ENCODE measurements around the gene TACR2. TPM values are rescaled to one million over a fixed set of nuclear protein-coding genes. Genes with fewer than 3 reads are reported as not detected.

TACR2 gene
- 1.2 TPM for total RNA-seq
- long read RNA-seq, partial matches to known transcripts = 0 of 3 reads
- long read RNA-seq, other reads (novel, unspliced or antisense) = 0 of 3 reads

DNA sequence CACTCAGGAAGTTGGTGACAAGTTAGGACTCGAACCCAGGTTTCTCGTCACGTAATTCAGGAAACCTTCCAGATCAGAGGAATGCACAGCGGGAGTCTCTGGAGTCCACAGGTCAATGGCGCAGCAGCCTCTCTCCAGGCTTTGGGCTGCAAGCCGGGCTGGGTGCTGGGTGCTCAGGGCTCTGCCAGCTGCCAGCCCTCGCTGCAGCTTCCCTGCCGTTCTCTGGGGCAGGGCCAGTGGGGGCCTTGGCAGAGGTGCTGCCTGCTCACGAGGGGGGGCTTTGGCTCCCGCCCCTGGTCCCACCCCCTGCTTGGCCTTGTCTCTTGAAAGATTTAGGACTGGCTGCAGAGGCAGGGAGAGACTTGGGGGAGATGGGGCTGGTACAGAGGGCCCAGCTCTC is at the start of gene TACR2:
TSS of gene TACR2 (minus strand) at position 224 of the 400 bp plus-strand sequence. CDS start 595 bp downstream, outside the sequence.
- H3K27ac ChIP-seq = no peak within 1 kb of the TSS
- no peak for DNase-seq

DNA sequence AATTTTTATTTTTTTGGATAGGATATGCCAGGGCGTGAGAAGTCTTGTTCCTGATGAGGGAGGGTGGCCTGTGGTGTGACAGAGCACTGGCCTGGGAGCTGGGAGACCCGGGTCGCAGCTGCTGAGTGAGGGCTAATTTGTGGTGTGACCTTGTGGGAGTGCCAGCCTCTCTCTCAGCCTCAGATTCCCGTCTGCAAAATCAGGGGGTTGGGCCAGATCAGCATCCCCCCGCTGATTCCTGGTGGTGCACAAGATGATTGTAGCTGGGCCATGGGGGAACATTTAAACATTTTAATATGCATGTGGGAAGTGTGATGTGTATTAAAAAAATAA is 49.4 kb upstream of the TACR2 start:
- Histone ChIP-seq H3K27ac (peak overlapping the region; percentile 74), H3K27me3 (ENCODE audit: low read depth) (no peaks in the 10 kb centered on the region), H3K4me1 (peaks cover 68% of the 10 kb centered on the region), H3K4me3 (no peak overlapping the region), H3K9me3 (no peaks in the 10 kb centered on the region), H3K36me3 (no peaks in the 10 kb centered on the region)
- ATAC-seq (no peak), DNase-seq (no peak)
- TF ChIP-seq, protein P1, sequence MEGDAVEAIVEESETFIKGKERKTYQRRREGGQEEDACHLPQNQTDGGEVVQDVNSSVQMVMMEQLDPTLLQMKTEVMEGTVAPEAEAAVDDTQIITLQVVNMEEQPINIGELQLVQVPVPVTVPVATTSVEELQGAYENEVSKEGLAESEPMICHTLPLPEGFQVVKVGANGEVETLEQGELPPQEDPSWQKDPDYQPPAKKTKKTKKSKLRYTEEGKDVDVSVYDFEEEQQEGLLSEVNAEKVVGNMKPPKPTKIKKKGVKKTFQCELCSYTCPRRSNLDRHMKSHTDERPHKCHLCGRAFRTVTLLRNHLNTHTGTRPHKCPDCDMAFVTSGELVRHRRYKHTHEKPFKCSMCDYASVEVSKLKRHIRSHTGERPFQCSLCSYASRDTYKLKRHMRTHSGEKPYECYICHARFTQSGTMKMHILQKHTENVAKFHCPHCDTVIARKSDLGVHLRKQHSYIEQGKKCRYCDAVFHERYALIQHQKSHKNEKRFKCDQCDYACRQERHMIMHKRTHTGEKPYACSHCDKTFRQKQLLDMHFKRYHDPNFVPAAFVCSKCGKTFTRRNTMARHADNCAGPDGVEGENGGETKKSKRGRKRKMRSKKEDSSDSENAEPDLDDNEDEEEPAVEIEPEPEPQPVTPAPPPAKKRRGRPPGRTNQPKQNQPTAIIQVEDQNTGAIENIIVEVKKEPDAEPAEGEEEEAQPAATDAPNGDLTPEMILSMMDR (IDR thresholded peaks at IDR 0.05) = no peak
- intact Hi-C loops (cut with DNase I) = no loop called here

More for the DNA sequence above, at the start of gene TACR2:
- Histone ChIP-seq H3K4me1 (peaks cover 9% of the 10 kb centered on the region), H3K9me3 (no peaks in the 10 kb centered on the region), H3K4me3 (no peak within 1 kb of the TSS), H3K27me3 (ENCODE audit: low read depth) (no peaks in the 10 kb centered on the region), H3K36me3 (no peaks in the 10 kb centered on the region)
- intact Hi-C loops (cut with DNase I) = no loop called here
- ATAC-seq = no peak
- TF ChIP-seq, protein P1 (IDR thresholded peaks at IDR 0.05) = no peak

DNA sequence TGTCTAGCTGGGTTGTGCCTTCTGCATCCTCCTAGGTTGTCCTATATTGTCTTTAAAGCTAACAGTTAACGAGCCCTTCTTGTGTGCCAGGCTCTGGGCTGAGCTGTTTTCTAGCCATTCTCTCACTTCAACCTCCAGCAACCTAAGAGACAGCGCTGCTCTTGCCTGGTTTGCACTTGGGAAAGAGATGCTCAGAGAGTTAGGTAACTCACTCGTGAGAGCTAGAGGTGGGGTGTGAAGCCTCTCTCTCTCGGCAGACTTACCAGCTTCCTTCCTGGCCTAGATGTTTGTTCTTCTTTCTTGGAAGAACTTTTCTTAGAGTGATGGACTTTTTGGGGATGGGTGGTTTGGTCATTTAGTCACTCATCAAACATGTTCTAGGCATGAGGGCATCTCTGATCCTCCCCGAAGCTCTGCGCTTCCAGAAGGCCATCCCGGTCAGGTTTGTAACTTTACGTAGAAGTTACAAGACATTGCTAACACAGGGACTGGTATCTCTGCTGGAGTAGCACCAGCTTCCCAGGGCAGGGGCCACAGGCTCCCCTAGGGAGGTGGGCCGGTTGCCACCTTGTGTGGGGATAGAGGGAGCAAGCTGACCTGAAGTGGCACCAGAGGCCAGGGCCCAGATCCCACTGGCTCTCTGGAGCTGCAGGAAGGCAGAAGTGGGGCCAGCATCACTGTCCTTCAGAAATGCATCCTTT is 48.9 kb upstream of the TACR2 start:
- Histone ChIP-seq H3K27me3 (ENCODE audit: low read depth) (no peaks in the 10 kb centered on the region), H3K4me3 (no peak overlapping the region), H3K9me3 (no peaks in the 10 kb centered on the region), H3K4me1 (peaks cover 73% of the 10 kb centered on the region), H3K36me3 (no peaks in the 10 kb centered on the region), H3K27ac (peak overlapping the region; percentile 74)
- DNase-seq = no peak
- intact Hi-C loops (cut with DNase I) = no loop called here
- TF ChIP-seq, protein P1 (IDR thresholded peaks at IDR 0.05) = no peak
- ATAC-seq = peak in 1 of 2 donors; percentile 11

DNA sequence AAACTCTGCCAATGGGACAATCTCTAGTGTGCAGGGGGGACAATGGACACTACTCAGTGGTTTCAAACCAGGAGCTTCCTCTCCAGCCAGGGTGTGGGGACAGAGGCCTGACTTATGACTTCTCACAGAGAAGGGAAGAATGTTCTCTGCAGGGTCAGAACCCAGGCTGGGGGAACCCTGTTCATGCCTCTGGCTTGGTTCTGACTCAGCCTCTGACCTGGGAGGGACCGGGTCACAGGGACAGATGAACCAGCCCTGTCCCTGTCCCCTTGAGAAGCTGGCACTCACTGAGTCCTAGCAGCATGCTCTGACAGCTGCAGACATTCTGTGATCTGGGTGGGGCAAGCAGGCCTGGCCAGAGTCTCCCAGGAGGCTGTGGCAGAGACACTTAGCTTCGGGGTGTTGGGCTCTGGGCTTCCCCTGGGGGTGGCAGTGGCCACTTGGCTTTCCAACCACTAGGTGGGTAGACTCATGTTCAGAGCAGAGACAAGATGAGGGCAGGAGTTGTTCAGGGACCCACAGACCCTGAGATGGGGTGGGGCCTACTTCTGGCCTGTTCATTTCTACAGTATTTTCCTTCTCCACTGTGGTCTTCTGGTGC is 48.2 kb upstream of the TACR2 start:
- peak overlapping the region; percentile 74 for H3K27ac ChIP-seq
- intact Hi-C loops (cut with DNase I) = no loop called here
- DNase-seq = peak; percentile 65
- H3K27me3 ChIP-seq (ENCODE audit: low read depth) = no peaks in the 10 kb centered on the region
- peak; percentile 33 to 78 for ATAC-seq
- no peaks in the 10 kb centered on the region for H3K9me3 ChIP-seq
- H3K4me1 ChIP-seq = peaks cover 77% of the 10 kb centered on the region
- no peak overlapping the region for H3K4me3 ChIP-seq
- no peaks in the 10 kb centered on the region for H3K36me3 ChIP-seq
- TF ChIP-seq, protein P1 (IDR thresholded peaks at IDR 0.05) = no peak

DNA sequence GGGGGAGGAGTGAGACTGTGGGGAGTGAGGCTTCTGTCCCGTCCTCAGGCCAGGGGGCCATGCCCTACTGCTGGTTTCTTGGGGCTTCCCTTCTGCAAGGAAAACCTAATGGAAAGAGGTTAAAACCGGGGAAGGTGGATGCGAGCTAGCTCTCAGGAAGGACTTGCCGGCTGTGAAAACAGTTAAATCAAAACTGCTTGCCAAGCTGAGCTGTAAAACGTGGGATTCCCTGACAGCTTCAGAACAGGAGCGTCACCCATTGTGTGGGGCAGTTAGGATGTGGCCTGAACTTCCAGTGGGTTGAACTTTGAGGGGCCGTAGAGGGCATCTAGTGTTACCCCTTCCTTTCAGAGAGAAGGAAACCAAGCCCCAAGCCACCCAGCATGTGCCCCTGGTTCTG is 47.7 kb upstream of the TACR2 start:
- H3K27ac ChIP-seq = peak overlapping the region; percentile 74
- ATAC-seq (no peak), DNase-seq (no peak)
- TF ChIP-seq, protein P1 (IDR thresholded peaks at IDR 0.05) = no peak
- intact Hi-C loops (cut with DNase I) = no loop called here
- H3K4me1 ChIP-seq = peaks cover 73% of the 10 kb centered on the region
- H3K27me3 ChIP-seq (ENCODE audit: low read depth) = no peaks in the 10 kb centered on the region
- no peaks in the 10 kb centered on the region for H3K9me3 ChIP-seq
- H3K4me3 ChIP-seq = no peak overlapping the region
- H3K36me3 ChIP-seq = no peaks in the 10 kb centered on the region

Data from lower lobe of right lung (tissue), 2 donors.